Measurements from ENCODE around the gene BRWD1. TPM values are rescaled to one million over a fixed set of nuclear protein-coding genes. Genes with fewer than 3 reads are reported as not detected.

The BRWD1 gene
- total RNA-seq, 3 donors from 2014 or later (not counting 1 experiment from before 2014, with no cell fraction given), result 92.0 to 93.8 (median 93.3) TPM

DNA sequence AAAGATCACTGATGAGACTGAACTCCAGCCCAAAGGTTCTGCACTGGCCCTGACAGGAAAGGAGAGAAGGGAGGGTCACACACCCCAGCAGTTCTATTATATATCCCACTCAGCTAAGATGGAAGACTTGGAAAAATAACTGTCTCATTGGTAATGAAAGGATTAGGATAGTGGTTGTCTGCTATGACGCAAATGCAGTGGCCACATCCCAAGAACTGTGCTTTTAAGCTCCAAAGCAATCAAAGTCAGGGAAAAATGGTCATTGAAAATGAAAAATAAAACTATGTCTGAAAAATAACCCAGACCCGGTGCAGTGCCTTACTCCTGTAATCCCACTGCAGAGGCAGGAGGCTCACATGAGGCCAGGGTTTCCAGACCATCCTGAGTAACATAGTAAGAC, 161.2 kb downstream of the BRWD1 start:
- peaks cover 11 to 24% of the 10 kb centered on the region in 2 donors for H3K27me3 Mint-ChIP-seq (ENCODE audit: low read depth in 2 of 2)
- H3K4me3 ChIP-seq (ENCODE audit: low read length), result no peak overlapping the region
- intact Hi-C loops (cut with micrococcal nuclease), result no loop called here
- no peak for ATAC-seq
- no peak for DNase-seq
- no peak overlapping the region for H3K4me3 Mint-ChIP-seq
- H3K9me3 ChIP-seq (ENCODE audit: control insufficient read depth, insufficient read depth, low read length), result no peaks in the 10 kb centered on the region
- no peaks in the 10 kb centered on the region for H3K9me3 Mint-ChIP-seq
- TF ChIP-seq, protein P1, sequence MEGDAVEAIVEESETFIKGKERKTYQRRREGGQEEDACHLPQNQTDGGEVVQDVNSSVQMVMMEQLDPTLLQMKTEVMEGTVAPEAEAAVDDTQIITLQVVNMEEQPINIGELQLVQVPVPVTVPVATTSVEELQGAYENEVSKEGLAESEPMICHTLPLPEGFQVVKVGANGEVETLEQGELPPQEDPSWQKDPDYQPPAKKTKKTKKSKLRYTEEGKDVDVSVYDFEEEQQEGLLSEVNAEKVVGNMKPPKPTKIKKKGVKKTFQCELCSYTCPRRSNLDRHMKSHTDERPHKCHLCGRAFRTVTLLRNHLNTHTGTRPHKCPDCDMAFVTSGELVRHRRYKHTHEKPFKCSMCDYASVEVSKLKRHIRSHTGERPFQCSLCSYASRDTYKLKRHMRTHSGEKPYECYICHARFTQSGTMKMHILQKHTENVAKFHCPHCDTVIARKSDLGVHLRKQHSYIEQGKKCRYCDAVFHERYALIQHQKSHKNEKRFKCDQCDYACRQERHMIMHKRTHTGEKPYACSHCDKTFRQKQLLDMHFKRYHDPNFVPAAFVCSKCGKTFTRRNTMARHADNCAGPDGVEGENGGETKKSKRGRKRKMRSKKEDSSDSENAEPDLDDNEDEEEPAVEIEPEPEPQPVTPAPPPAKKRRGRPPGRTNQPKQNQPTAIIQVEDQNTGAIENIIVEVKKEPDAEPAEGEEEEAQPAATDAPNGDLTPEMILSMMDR (IDR thresholded peaks at IDR 0.05), result no peak
- no peaks in the 10 kb centered on the region for H3K36me3 ChIP-seq (ENCODE audit: control insufficient read depth, insufficient read depth, low read length)
- H3K27ac ChIP-seq (ENCODE audit: low read length), result no peak overlapping the region
- H3K36me3 Mint-ChIP-seq, result no peaks in the 10 kb centered on the region
- H3K27ac Mint-ChIP-seq, result no peak overlapping the region
- H3K27me3 ChIP-seq (ENCODE audit: control insufficient read depth, insufficient read depth, low read length), result no peaks in the 10 kb centered on the region
- H3K4me1 Mint-ChIP-seq, result no peaks in the 10 kb centered on the region
- H3K4me1 ChIP-seq (ENCODE audit: control insufficient read depth, insufficient read depth, low read length), result no peaks in the 10 kb centered on the region
- 94% methylated on average over 2 of the region's 2 CpGs for WGBS (ENCODE audit: insufficient coverage)

DNA sequence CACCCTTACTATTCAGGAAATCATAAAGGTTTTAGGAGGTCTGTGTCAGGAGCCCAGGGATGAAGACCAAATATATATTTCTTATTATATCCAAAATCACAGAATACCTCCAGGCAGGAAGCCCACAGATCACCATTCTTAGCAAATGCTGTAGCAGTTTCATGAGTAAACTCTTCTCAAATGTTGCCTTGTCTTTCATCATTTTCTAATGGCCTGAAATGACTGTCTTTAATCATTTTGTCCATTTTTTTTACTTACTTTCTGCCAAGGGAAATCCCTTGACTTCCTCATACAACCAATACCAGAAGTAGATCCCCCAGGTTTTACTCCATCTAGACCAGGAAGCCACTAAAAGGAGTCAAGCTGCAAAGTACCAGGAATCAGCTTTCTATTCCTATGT, 162.6 kb downstream of the BRWD1 start:
- Histone ChIP-seq H3K27ac (ENCODE audit: low read length) (no peak overlapping the region), H3K36me3 (ENCODE audit: control insufficient read depth, insufficient read depth, low read length) (no peaks in the 10 kb centered on the region), H3K4me3 (ENCODE audit: low read length) (no peak overlapping the region), H3K27me3 (ENCODE audit: control insufficient read depth, insufficient read depth, low read length) (no peaks in the 10 kb centered on the region), H3K4me1 (ENCODE audit: control insufficient read depth, insufficient read depth, low read length) (no peaks in the 10 kb centered on the region), H3K9me3 (ENCODE audit: control insufficient read depth, insufficient read depth, low read length) (no peaks in the 10 kb centered on the region)
- DNase-seq (no peak), ATAC-seq (no peak)
- Mint-ChIP-seq H3K9me3 (no peaks in the 10 kb centered on the region), H3K27ac (no peak overlapping the region), H3K27me3 (ENCODE audit: low read depth in 2 of 2) (peaks cover 13 to 24% of the 10 kb centered on the region in 2 donors), H3K36me3 (no peaks in the 10 kb centered on the region), H3K4me1 (no peaks in the 10 kb centered on the region), H3K4me3 (no peak overlapping the region)
- TF ChIP-seq, protein P1 (IDR thresholded peaks at IDR 0.05), result no peak
- intact Hi-C loops (cut with micrococcal nuclease), result no loop called here

DNA sequence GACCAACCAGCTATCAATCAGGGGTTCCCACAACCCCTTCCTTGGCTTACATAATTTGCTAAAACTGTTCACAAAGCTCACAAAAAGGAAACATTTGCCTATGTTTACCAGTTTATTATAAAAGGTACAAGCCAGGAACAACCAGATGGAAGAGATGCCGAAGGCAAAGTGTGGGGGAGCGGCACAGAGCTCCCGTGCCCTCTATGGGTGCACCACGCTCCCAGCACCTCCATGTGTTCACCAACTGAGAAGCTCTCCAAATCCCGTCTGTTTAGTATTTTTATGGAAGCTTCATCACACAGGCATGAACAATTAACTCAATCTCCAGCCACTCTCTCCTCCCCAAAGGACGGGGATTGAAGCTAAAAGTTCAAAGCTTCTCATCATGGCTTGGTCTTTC, 163.1 kb downstream of the BRWD1 start:
- H3K36me3 ChIP-seq (ENCODE audit: control insufficient read depth, insufficient read depth, low read length), result no peaks in the 10 kb centered on the region
- ATAC-seq, result no peak
- no peak overlapping the region for H3K27ac ChIP-seq (ENCODE audit: low read length)
- no peaks in the 10 kb centered on the region for H3K9me3 ChIP-seq (ENCODE audit: control insufficient read depth, insufficient read depth, low read length)
- no peak overlapping the region for H3K4me3 ChIP-seq (ENCODE audit: low read length)
- Mint-ChIP-seq H3K27me3 (ENCODE audit: low read depth in 2 of 2) (peaks cover 13 to 24% of the 10 kb centered on the region in 2 donors), H3K4me3 (no peak overlapping the region), H3K36me3 (no peaks in the 10 kb centered on the region), H3K9me3 (no peaks in the 10 kb centered on the region), H3K4me1 (no peaks in the 10 kb centered on the region), H3K27ac (no peak overlapping the region)
- WGBS (ENCODE audit: insufficient coverage), result 87% methylated on average over 6 of the region's 6 CpGs
- TF ChIP-seq, protein P1 (IDR thresholded peaks at IDR 0.05), result no peak
- no peaks in the 10 kb centered on the region for H3K27me3 ChIP-seq (ENCODE audit: control insufficient read depth, insufficient read depth, low read length)
- H3K4me1 ChIP-seq (ENCODE audit: control insufficient read depth, insufficient read depth, low read length), result no peaks in the 10 kb centered on the region
- DNase-seq, result no peak
- intact Hi-C loops (cut with micrococcal nuclease), result no loop called here

DNA sequence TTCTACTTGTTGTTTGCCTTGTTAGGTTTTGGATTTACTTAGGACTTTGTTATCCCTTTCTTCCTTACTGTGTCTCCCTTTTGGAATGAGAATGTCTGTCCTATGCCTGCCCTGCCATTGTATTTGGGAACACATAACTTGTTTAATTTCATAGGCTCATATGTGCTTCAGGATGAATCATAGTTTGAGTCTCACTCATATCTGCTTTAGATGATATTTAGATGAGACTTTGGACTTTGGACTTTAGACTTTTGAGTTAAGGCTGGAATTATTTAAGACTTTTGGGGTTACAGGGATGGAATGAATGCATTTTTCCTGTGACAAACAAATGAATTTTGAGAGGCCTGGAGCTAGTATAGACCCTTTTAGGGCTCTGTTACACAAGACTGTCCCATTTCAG, 163.6 kb downstream of the BRWD1 start:
- no peak for DNase-seq
- Histone ChIP-seq H3K4me1 (ENCODE audit: control insufficient read depth, insufficient read depth, low read length) (no peaks in the 10 kb centered on the region), H3K27ac (ENCODE audit: low read length) (no peak overlapping the region), H3K27me3 (ENCODE audit: control insufficient read depth, insufficient read depth, low read length) (no peaks in the 10 kb centered on the region), H3K4me3 (ENCODE audit: low read length) (no peak overlapping the region), H3K9me3 (ENCODE audit: control insufficient read depth, insufficient read depth, low read length) (no peaks in the 10 kb centered on the region), H3K36me3 (ENCODE audit: control insufficient read depth, insufficient read depth, low read length) (no peaks in the 10 kb centered on the region)
- TF ChIP-seq, protein P1 (IDR thresholded peaks at IDR 0.05), result no peak
- Mint-ChIP-seq H3K9me3 (no peaks in the 10 kb centered on the region), H3K4me3 (no peak overlapping the region), H3K4me1 (no peaks in the 10 kb centered on the region), H3K27me3 (ENCODE audit: low read depth in 2 of 2) (peaks cover 13 to 24% of the 10 kb centered on the region in 2 donors), H3K36me3 (no peaks in the 10 kb centered on the region), H3K27ac (no peak overlapping the region)
- intact Hi-C loops (cut with micrococcal nuclease), result no loop called here
- no peak for ATAC-seq

Data from natural killer cell (primary cell).